ENCODE data around the gene ZFAND3. TPM values are rescaled to one million over a fixed set of nuclear protein-coding genes. Genes with fewer than 3 reads are reported as not detected.

Gene ZFAND3
- polyA plus RNA-seq, 1 donor from 2014 or later = 19.7 TPM

GRCh38 chr6:37956711-37957275 is 137.3 kb downstream of the ZFAND3 start:
- no peaks in the 10 kb centered on the region for H3K36me3 ChIP-seq (ENCODE audit: insufficient read depth, low read length)
- H3K27ac ChIP-seq (ENCODE audit: low read length) = no peak overlapping the region
- no peak overlapping the region for H3K4me2 ChIP-seq (ENCODE audit: low read length)
- H3K79me2 ChIP-seq (replicated peaks; ENCODE audit: insufficient read depth, low read length) = peaks cover 42% of the 10 kb centered on the region
- H3K4me3 ChIP-seq (ENCODE audit: low read length) = no peak overlapping the region
- no peak for TF ChIP-seq TAF1 (IDR thresholded peaks at IDR 0.05; ENCODE audit: low read depth)
- no peak for TF ChIP-seq MXI1 (conservative IDR thresholded peaks at IDR 0.05; ENCODE audit: poor library complexity, severe bottlenecking)
- TF ChIP-seq, protein P1, sequence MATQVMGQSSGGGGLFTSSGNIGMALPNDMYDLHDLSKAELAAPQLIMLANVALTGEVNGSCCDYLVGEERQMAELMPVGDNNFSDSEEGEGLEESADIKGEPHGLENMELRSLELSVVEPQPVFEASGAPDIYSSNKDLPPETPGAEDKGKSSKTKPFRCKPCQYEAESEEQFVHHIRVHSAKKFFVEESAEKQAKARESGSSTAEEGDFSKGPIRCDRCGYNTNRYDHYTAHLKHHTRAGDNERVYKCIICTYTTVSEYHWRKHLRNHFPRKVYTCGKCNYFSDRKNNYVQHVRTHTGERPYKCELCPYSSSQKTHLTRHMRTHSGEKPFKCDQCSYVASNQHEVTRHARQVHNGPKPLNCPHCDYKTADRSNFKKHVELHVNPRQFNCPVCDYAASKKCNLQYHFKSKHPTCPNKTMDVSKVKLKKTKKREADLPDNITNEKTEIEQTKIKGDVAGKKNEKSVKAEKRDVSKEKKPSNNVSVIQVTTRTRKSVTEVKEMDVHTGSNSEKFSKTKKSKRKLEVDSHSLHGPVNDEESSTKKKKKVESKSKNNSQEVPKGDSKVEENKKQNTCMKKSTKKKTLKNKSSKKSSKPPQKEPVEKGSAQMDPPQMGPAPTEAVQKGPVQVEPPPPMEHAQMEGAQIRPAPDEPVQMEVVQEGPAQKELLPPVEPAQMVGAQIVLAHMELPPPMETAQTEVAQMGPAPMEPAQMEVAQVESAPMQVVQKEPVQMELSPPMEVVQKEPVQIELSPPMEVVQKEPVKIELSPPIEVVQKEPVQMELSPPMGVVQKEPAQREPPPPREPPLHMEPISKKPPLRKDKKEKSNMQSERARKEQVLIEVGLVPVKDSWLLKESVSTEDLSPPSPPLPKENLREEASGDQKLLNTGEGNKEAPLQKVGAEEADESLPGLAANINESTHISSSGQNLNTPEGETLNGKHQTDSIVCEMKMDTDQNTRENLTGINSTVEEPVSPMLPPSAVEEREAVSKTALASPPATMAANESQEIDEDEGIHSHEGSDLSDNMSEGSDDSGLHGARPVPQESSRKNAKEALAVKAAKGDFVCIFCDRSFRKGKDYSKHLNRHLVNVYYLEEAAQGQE (IDR thresholded peaks at IDR 0.05; ENCODE audit: borderline replicate concordance) = no peak
- TF ChIP-seq EP300 (conservative IDR thresholded peaks at IDR 0.05; ENCODE audit: poor library complexity, severe bottlenecking) = no peak
- TF ChIP-seq, protein P2, sequence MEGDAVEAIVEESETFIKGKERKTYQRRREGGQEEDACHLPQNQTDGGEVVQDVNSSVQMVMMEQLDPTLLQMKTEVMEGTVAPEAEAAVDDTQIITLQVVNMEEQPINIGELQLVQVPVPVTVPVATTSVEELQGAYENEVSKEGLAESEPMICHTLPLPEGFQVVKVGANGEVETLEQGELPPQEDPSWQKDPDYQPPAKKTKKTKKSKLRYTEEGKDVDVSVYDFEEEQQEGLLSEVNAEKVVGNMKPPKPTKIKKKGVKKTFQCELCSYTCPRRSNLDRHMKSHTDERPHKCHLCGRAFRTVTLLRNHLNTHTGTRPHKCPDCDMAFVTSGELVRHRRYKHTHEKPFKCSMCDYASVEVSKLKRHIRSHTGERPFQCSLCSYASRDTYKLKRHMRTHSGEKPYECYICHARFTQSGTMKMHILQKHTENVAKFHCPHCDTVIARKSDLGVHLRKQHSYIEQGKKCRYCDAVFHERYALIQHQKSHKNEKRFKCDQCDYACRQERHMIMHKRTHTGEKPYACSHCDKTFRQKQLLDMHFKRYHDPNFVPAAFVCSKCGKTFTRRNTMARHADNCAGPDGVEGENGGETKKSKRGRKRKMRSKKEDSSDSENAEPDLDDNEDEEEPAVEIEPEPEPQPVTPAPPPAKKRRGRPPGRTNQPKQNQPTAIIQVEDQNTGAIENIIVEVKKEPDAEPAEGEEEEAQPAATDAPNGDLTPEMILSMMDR (IDR thresholded peaks at IDR 0.05; ENCODE audit: poor library complexity, severe bottlenecking) = no peak
- TF ChIP-seq SMC3 (conservative IDR thresholded peaks at IDR 0.05; ENCODE audit: poor library complexity) = no peak
- no peak for TF ChIP-seq RAD21 (conservative IDR thresholded peaks at IDR 0.05)
- no peak for TF ChIP-seq POLR2AphosphoS5 (IDR thresholded peaks at IDR 0.05)
- TF ChIP-seq EZH2 (IDR thresholded peaks at IDR 0.05; ENCODE audit: borderline replicate concordance, insufficient read depth, low read length, poor library complexity, severe bottlenecking) = no peak
- no peaks in the 10 kb centered on the region for H4K20me1 ChIP-seq (ENCODE audit: insufficient read depth)
- H3K9ac ChIP-seq (ENCODE audit: low read length) = no peak overlapping the region
- H3K9me2 ChIP-seq (ENCODE audit: insufficient read depth, low read length) = no peaks in the 10 kb centered on the region
- H3K27me3 ChIP-seq (ENCODE audit: insufficient read depth, low read depth, low read length) = no peaks in the 10 kb centered on the region
- no peak overlapping the region for H2AFZ ChIP-seq (ENCODE audit: low read depth, low read length)
- H3K9me3 ChIP-seq (ENCODE audit: low read length) = no peaks in the 10 kb centered on the region
- H3F3A ChIP-seq (ENCODE audit: insufficient read depth, low read length, poor library complexity, severe bottlenecking) = no peaks in the 10 kb centered on the region

- no peaks in the 10 kb centered on the region for H3K9me3 ChIP-seq (ENCODE audit: low read length)
- no peaks in the 10 kb centered on the region for H3K36me3 ChIP-seq (ENCODE audit: insufficient read depth, low read length)
- peaks cover 24% of the 10 kb centered on the region for H3K79me2 ChIP-seq (replicated peaks; ENCODE audit: insufficient read depth, low read length)
- H3K9ac ChIP-seq (ENCODE audit: low read length) = no peak overlapping the region
- H3K4me3 ChIP-seq (ENCODE audit: low read length) = no peak overlapping the region
- H3K4me2 ChIP-seq (ENCODE audit: low read length) = no peak overlapping the region
- no peak overlapping the region for H3K27ac ChIP-seq (ENCODE audit: low read length)
- no peaks in the 10 kb centered on the region for H3K27me3 ChIP-seq (ENCODE audit: insufficient read depth, low read depth, low read length)
- H4K20me1 ChIP-seq (ENCODE audit: insufficient read depth) = no peaks in the 10 kb centered on the region
- H3F3A ChIP-seq (ENCODE audit: insufficient read depth, low read length, poor library complexity, severe bottlenecking) = no peaks in the 10 kb centered on the region
- H2AFZ ChIP-seq (ENCODE audit: low read depth, low read length) = no peak overlapping the region
- TF ChIP-seq RAD21 (conservative IDR thresholded peaks at IDR 0.05) (no peak), MXI1 (conservative IDR thresholded peaks at IDR 0.05; ENCODE audit: poor library complexity, severe bottlenecking) (no peak), EZH2 (IDR thresholded peaks at IDR 0.05; ENCODE audit: borderline replicate concordance, insufficient read depth, low read length, poor library complexity, severe bottlenecking) (no peak), POLR2AphosphoS5 (IDR thresholded peaks at IDR 0.05) (no peak), EP300 (conservative IDR thresholded peaks at IDR 0.05; ENCODE audit: poor library complexity, severe bottlenecking) (no peak), TAF1 (IDR thresholded peaks at IDR 0.05; ENCODE audit: low read depth) (no peak), SMC3 (conservative IDR thresholded peaks at IDR 0.05; ENCODE audit: poor library complexity) (no peak)
- TF ChIP-seq, protein P2 (IDR thresholded peaks at IDR 0.05; ENCODE audit: poor library complexity, severe bottlenecking) = no peak
- TF ChIP-seq, protein P1 (IDR thresholded peaks at IDR 0.05; ENCODE audit: borderline replicate concordance) = no peak
- no peaks in the 10 kb centered on the region for H3K9me2 ChIP-seq (ENCODE audit: insufficient read depth, low read length)
Measured at GRCh38 chr6:37959061-37959460, 139.5 kb downstream of the ZFAND3 start.

All from neural cell (in vitro differentiated cells).